GM12878 (cell line): Measurements from ENCODE around the gene CDH16. TPM values are rescaled to one million over a fixed set of nuclear protein-coding genes. Genes with fewer than 3 reads are reported as not detected.

Experiments used
- ATAC-seq: fragments of 200-7000 bp; cut with Tn5 transposase; 3 replicates; pipeline ENCODE4 v1.9.1; 2020; ENCODE audit warnings: mild to moderate bottlenecking, moderate library complexity
- BruUV-seq: library from RNA; stranded (reverse); fragments of 400-500 nt; replicated peaks from 2 replicates; lab custom pipeline; 2021; lab: Mats Ljungman, UMichigan
- CTCF ChIA-PET: fragments of 300-600 bp; sonication (Branson Sonifier 250); formaldehyde crosslinking; extraction: SDS; loops from one replicate; lab custom pipeline; 2021; ENCODE audit warnings: inconsistent platforms; lab: Yijun Ruan, JAX
- POLR2A ChIA-PET: fragments of 350-600 bp; formaldehyde crosslinking; extraction: SDS; loops from one replicate; lab custom pipeline; 2021; ENCODE audit warnings: inconsistent platforms; lab: Charles Lee
- RAD21 ChIA-PET: fragments of 300-600 bp; sonication (Branson Sonifier 250); formaldehyde crosslinking; loops from one replicate; lab custom pipeline; 2023; ENCODE audit warnings: antibody characterized with exemption; ENCODE audit not compliant: unreplicated experiment; lab: Charles Lee
- SMC1A ChIA-PET: fragments of 300-600 bp; sonication (Branson Sonifier 250); formaldehyde crosslinking; loops from one replicate; lab custom pipeline; 2023; ENCODE audit not compliant: unreplicated experiment, uncharacterized antibody; lab: Charles Lee
- DNase-seq: peaks from one replicate; pipeline ENCODE4 v3.0.0-alpha.2; 2011; ENCODE audit warnings: low read depth, low spot score
- FAIRE-seq: peaks from 3 replicates; lab custom pipeline; 2011; peaks lifted over from hg19 to GRCh38; lab: Jason Lieb, UNC
- H2AFZ ChIP-seq: 2 replicates; pipeline ENCODE4 v1.6.0; 2011; ENCODE audit warnings: low read depth, low read length, control low read depth; ENCODE audit not compliant: control insufficient read depth
- H3K27ac ChIP-seq: 2 replicates; pipeline ENCODE4 v1.5.1; 2011; ENCODE audit warnings: control low read depth; ENCODE audit not compliant: control insufficient read depth, insufficient read depth
- H3K27me3 ChIP-seq, 2 experiments: replicated peaks in 1 of 2; 2 replicates each; pipeline versions ENCODE4 v1.6.0 to v1.6.1; 2011; ENCODE audit warnings: low read length in 1 of 2; ENCODE audit not compliant: control insufficient read depth in 2 of 2, insufficient read depth in 2 of 2
- H3K36me3 ChIP-seq, 2 experiments: 2 replicates each; pipeline ENCODE4 v1.5.1; 2011; ENCODE audit warnings: low read length in 1 of 2; ENCODE audit not compliant: control insufficient read depth in 2 of 2, insufficient read depth in 2 of 2
- H3K4me1 ChIP-seq: 2 replicates; pipeline ENCODE4 v1.6.1; 2011; ENCODE audit warnings: mild to moderate bottlenecking, low read length, moderate library complexity, mixed read lengths; ENCODE audit not compliant: control insufficient read depth, insufficient read depth
- H3K4me2 ChIP-seq: 2 replicates; pipeline ENCODE4 v1.6.0; 2011; ENCODE audit warnings: control low read depth; ENCODE audit not compliant: control insufficient read depth, insufficient read depth
- H3K4me3 ChIP-seq: fragments of 200-600 bp; sonication (generic); 2 replicates; pipeline ENCODE4 v1.5.1; 2016
- H3K79me2 ChIP-seq: 2 replicates; pipeline ENCODE4 v1.6.0; 2011; ENCODE audit warnings: low read length; ENCODE audit not compliant: control insufficient read depth, insufficient read depth
- H3K9ac ChIP-seq: 2 replicates; pipeline ENCODE4 v1.8.0; 2011; ENCODE audit warnings: low read length, control low read depth, mixed read lengths; ENCODE audit not compliant: control insufficient read depth, insufficient read depth
- H3K9me3 ChIP-seq: replicated peaks from 3 replicates; pipeline ENCODE4 v1.5.1; 2011; ENCODE audit warnings: mild to moderate bottlenecking, low read length; ENCODE audit not compliant: control insufficient read depth, insufficient read depth
- H4K20me1 ChIP-seq: 2 replicates; pipeline ENCODE4 v1.6.0; 2011; ENCODE audit not compliant: control insufficient read depth, insufficient read depth
- ASH2L ChIP-seq: fragments of 300-600, 200-600 bp; sonication (generic); IDR thresholded peaks from 2 replicates; pipeline ENCODE4 v1.6.1; 2017; ENCODE audit warnings: low read depth, mild to moderate bottlenecking, borderline replicate concordance
- BMI1 ChIP-seq: fragments of 450-650 bp; IDR thresholded peaks from 2 replicates; pipeline ENCODE4 v1.6.1; 2016; ENCODE audit warnings: mild to moderate bottlenecking, moderate library complexity, borderline replicate concordance
- BRCA1 ChIP-seq: IDR thresholded peaks from 2 replicates; pipeline ENCODE4 v1.6.1; 2011; ENCODE audit warnings: low read depth, low read length, improper control_type of control experiment
- CHD2 ChIP-seq: IDR thresholded peaks from 2 replicates; pipeline ENCODE4 v1.6.1; 2011; ENCODE audit warnings: low read depth, low read length, improper control_type of control experiment, borderline replicate concordance
- HDAC6 ChIP-seq: fragments of 200-600 bp; sonication (generic); IDR thresholded peaks from one replicate; pipeline ENCODE4 v1.8.0; 2017; ENCODE audit warnings: antibody characterized with exemption; ENCODE audit not compliant: unreplicated experiment
- IRF3 ChIP-seq: fragments of 450-650 bp; IDR thresholded peaks from 2 replicates; pipeline ENCODE4 v1.6.1; 2014; ENCODE audit warnings: mild to moderate bottlenecking
- IRF5 ChIP-seq: fragments of 450-650 bp; IDR thresholded peaks from 2 replicates; pipeline ENCODE4 v1.6.1; 2017; ENCODE audit warnings: borderline replicate concordance
- MTA2 ChIP-seq: fragments of 450-650 bp; IDR thresholded peaks from 2 replicates; pipeline ENCODE4 v1.6.1; 2016; ENCODE audit warnings: low read depth, mild to moderate bottlenecking, moderate library complexity
- PAX5 ChIP-seq: IDR thresholded peaks from 2 replicates; pipeline ENCODE4 v1.6.1; 2011; ENCODE audit warnings: low read depth, low read length, borderline replicate concordance
- RAD51 ChIP-seq: fragments of 450-650 bp; IDR thresholded peaks from 2 replicates; pipeline ENCODE4 v1.6.1; 2016; ENCODE audit warnings: moderate library complexity, mild to moderate bottlenecking, inconsistent platforms
- SMAD5 ChIP-seq: IDR thresholded peaks from 2 replicates; pipeline ENCODE4 v1.6.1; 2016; ENCODE audit warnings: antibody characterized with exemption, low read depth
- SMC3 ChIP-seq: IDR thresholded peaks from 2 replicates; pipeline ENCODE4 v1.6.1; 2011; ENCODE audit warnings: low read length, improper control_type of control experiment, borderline replicate concordance
- SREBF1 ChIP-seq: IDR thresholded peaks from 2 replicates; pipeline ENCODE4 v1.6.1; 2012; ENCODE audit warnings: mild to moderate bottlenecking, low read length
- ZBTB11 ChIP-seq: fragments of 450-650 bp; formaldehyde crosslinking; IDR thresholded peaks from 2 replicates; pipeline ENCODE4 v1.5.0; 2022; ENCODE audit warnings: mild to moderate bottlenecking, missing genetic modification characterization
- WGBS: methylation state at CpG from one replicate; pipeline ENCODE4 v1.1.6; 2016; ENCODE audit warnings: low lambda C conversion rate; ENCODE audit not compliant: insufficient replicate concordance, insufficient coverage; ENCODE audit errors: missing lambda C conversion rate; 5-methylcytosine and 5-hydroxymethylcytosine counted together
- in situ Hi-C: fragments of 300-500 bp; cut with MboI; formaldehyde crosslinking; loops from 9 replicates; pipeline ENCODE4 v1.14.3; 2018; ENCODE audit warnings: mixed read lengths
- intact Hi-C: fragments of 100-400 bp; cut with micrococcal nuclease; formaldehyde crosslinking; loops from one replicate; pipeline ENCODE4 v1.14.2; 2022; ENCODE audit not compliant: unreplicated experiment
- polyA plus RNA-seq, 11 experiments: library from polyadenylated mRNA; depleted of rRNA in 4 of 11; unstranded in 6 of 11; stranded (reverse) in 5 of 11; fragments of >200 nt; fragmentation: Nextera tagmentation in 4 of 11; fragmentation: Illumina TruSeq in 1 of 11; extraction: Ambion mirVana in 4 of 11; extraction: Trizol in 1 of 11; gene quantifications; 1 replicate in 1 of 11; 2 replicates in 10 of 11; pipeline versions ENCODE4 v1.2.1 to v1.2.3, GENCODE V29; 2011 to 2016; ENCODE audit warnings: inconsistent platforms in 2 of 11, missing spikeins in 2 of 11, low read depth in 1 of 11
- total RNA-seq, 4 experiments: library from RNA; depleted of rRNA in 3 of 4; stranded (reverse); fragments of >200 nt in 3 of 4; fragmentation: Illumina TruSeq in 1 of 4; extraction: Trizol in 1 of 4; gene quantifications; 2 replicates each; pipeline versions ENCODE4 v1.2.1 to v1.2.3, GENCODE V29; 2013 to 2021

CDH16 gene
- total and polyA plus RNA-seq, 10 of the 15 experiments (the other 5 are each of a cell fraction or from before 2014, with no cell fraction given): 0.05 TPM; not detected in 9

GRCh38 chr16:66888647-66889615 is 29.8 kb downstream of the CDH16 start (continued):
- no peak for TF ChIP-seq BMI1
- TF ChIP-seq SMAD5: no peak

GRCh38 chr16:66886914-66887313 is 31.8 kb downstream of the CDH16 start:
- H3K79me2 ChIP-seq: no peaks in the 10 kb centered on the region; the same call in 1 of the 2 replicates

More at GRCh38 chr16:66886914-66887313, 31.8 kb downstream of the CDH16 start:
- Histone ChIP-seq H3K4me2 (no peak overlapping the region), H3K4me1 (no peaks in the 10 kb centered on the region; the same call in 1 of the 2 replicates), H4K20me1 (no peaks in the 10 kb centered on the region), H3K36me3 (peaks cover 3 to 5% of the 10 kb centered on the region in 2 experiments), H3K9ac (no peak overlapping the region), H3K27me3 (no peaks in the 10 kb centered on the region), H3K4me3 (no peak overlapping the region), H3K27ac (no peak overlapping the region), H3K9me3 (no peaks in the 10 kb centered on the region), H2AFZ (no peak overlapping the region)
- ChIA-PET RAD21 (no interaction called here), CTCF (interaction anchor here (0.6 to 1.5 kb wide), 2 partner anchors 32 to 301 kb away, joined by 3 read pairs; partner anchors contain the start of gene CDH16), POLR2A (interaction anchor here (0.6 kb wide), 1 partner anchor 139 kb away, joined by 3 read pairs; no protein-coding TSS in a partner anchor), SMC1A (no interaction called here)
- FAIRE-seq: no peak
- intact Hi-C loops (no loop called here), in situ Hi-C loops (no loop called here)
- TF ChIP-seq CHD2 (no peak), ASH2L (no peak), PAX5 (no peak), HDAC6 (no peak), MTA2 (no peak), SMC3 (no peak), SREBF1 (no peak), ZBTB11 (no peak), IRF3 (no peak), RAD51 (no peak), BRCA1 (no peak), IRF5 (no peak)
- DNase-seq: no peak
- no peak for ATAC-seq
- no TSS peak for BruUV-seq
- WGBS: 81% methylated on average over 3 of the region's 3 CpGs
